Measurements from ENCODE around the gene SUDS3.

SUDS3 gene

GRCh38 chr12:118429688-118430383 lies 53.5 kb downstream of the SUDS3 start:
- H3K4me1 ChIP-seq, result no peaks in the 10 kb centered on the region
- no peaks in the 10 kb centered on the region for H3K9me3 ChIP-seq
- no peak for TF ChIP-seq CTCF (IDR thresholded peaks at IDR 0.05)
- DNase-seq, result no peak
- intact Hi-C loops (cut with DNase I; ENCODE audit: low total_unique reads), result loop anchor here (10.0 kb wide), 1 partner anchor 185 kb away; no protein-coding TSS in a partner anchor
- H3K36me3 ChIP-seq, result peaks cover 0 to 7% (median 0%) of the 10 kb centered on the region in 3 donors
- no peak overlapping the region for H3K4me3 ChIP-seq
- H3K27me3 ChIP-seq, result no peaks in the 10 kb centered on the region
- H3K27ac ChIP-seq, result no peak overlapping the region

GRCh38 chr12:118430516-118430915 lies 54.2 kb downstream of the SUDS3 start:
- H3K4me3 ChIP-seq, result no peak overlapping the region
- no peak for TF ChIP-seq CTCF (IDR thresholded peaks at IDR 0.05)
- H3K27ac ChIP-seq, result no peak overlapping the region
- no peaks in the 10 kb centered on the region for H3K4me1 ChIP-seq
- H3K36me3 ChIP-seq, result peaks cover 0 to 7% (median 0%) of the 10 kb centered on the region in 3 donors
- no peak for DNase-seq
- no peaks in the 10 kb centered on the region for H3K9me3 ChIP-seq
- H3K27me3 ChIP-seq, result no peaks in the 10 kb centered on the region
- intact Hi-C loops (cut with DNase I; ENCODE audit: low total_unique reads), result loop anchor here (10.0 kb wide), 1 partner anchor 184 kb away; no protein-coding TSS in a partner anchor

- Histone ChIP-seq H3K4me1 (no peaks in the 10 kb centered on the region), H3K27me3 (no peaks in the 10 kb centered on the region), H3K27ac (no peak overlapping the region), H3K36me3 (no peaks in the 10 kb centered on the region), H3K9me3 (no peaks in the 10 kb centered on the region), H3K4me3 (no peak overlapping the region)
- DNase-seq, result no peak
- intact Hi-C loops (cut with DNase I; ENCODE audit: low total_unique reads), result loop anchor here (10.0 kb wide), 1 partner anchor 182 kb away; no protein-coding TSS in a partner anchor
- no peak for TF ChIP-seq CTCF (IDR thresholded peaks at IDR 0.05)
These were observed 56.6 kb downstream of the SUDS3 start for GRCh38 chr12:118432812-118433545.

- Histone ChIP-seq H3K27me3 (no peaks in the 10 kb centered on the region), H3K4me1 (no peaks in the 10 kb centered on the region), H3K9me3 (no peaks in the 10 kb centered on the region), H3K4me3 (no peak overlapping the region), H3K27ac (no peak overlapping the region), H3K36me3 (no peaks in the 10 kb centered on the region)
- no peak for DNase-seq
- intact Hi-C loops (cut with DNase I; ENCODE audit: low total_unique reads), result loop anchor here (10.0 kb wide), 1 partner anchor 179 kb away; no protein-coding TSS in a partner anchor
- no peak for TF ChIP-seq CTCF (IDR thresholded peaks at IDR 0.05)
These were observed 59.8 kb downstream of the SUDS3 start for GRCh38 chr12:118436002-118436730.

- no peaks in the 10 kb centered on the region for H3K27me3 ChIP-seq
- DNase-seq, result no peak
These were observed 60.6 kb downstream of the SUDS3 start for GRCh38 chr12:118436986-118437385.

More at GRCh38 chr12:118436986-118437385, 60.6 kb downstream of the SUDS3 start:
- Histone ChIP-seq H3K27ac (no peak overlapping the region), H3K36me3 (no peaks in the 10 kb centered on the region), H3K4me1 (no peaks in the 10 kb centered on the region), H3K4me3 (no peak overlapping the region), H3K9me3 (no peaks in the 10 kb centered on the region)
- TF ChIP-seq CTCF (IDR thresholded peaks at IDR 0.05), result no peak
- intact Hi-C loops (cut with DNase I; ENCODE audit: low total_unique reads), result loop anchor here (10.0 kb wide), 1 partner anchor 178 kb away; no protein-coding TSS in a partner anchor

Measured in tibial artery (tissue), 4 donors.